ENCODE measurements around the gene RAD51AP2.

Gene RAD51AP2

GRCh38 chr2:17476064-17476463, 42.2 kb downstream of the RAD51AP2 start:
- TF ChIP-seq EZH2phosphoT487 (IDR thresholded peaks at IDR 0.05; ENCODE audit: borderline replicate concordance, low read length): no peak
- Histone ChIP-seq H3K4me1 (ENCODE audit: control insufficient read depth, low read length) (no peaks in the 10 kb centered on the region; the same call in 1 of the 2 replicates), H3K4me3 (ENCODE audit: low read length) (no peak overlapping the region), H3K36me3 (ENCODE audit: control insufficient read depth, low read length) (no peaks in the 10 kb centered on the region), H3F3A (ENCODE audit: control insufficient read depth, insufficient read depth) (no peaks in the 10 kb centered on the region), H3K27ac (ENCODE audit: low read depth, low read length) (no peak overlapping the region), H3K27me3 (ENCODE audit: control insufficient read depth, low read length) (no peaks in the 10 kb centered on the region), H3K4me2 (ENCODE audit: low read length) (no peak overlapping the region), H3K9me2 (replicated peaks; ENCODE audit: control insufficient read depth, low read length) (no peaks in the 10 kb centered on the region), H4K20me1 (ENCODE audit: control insufficient read depth, insufficient read depth, low read depth, low read length) (no peaks in the 10 kb centered on the region), H3K79me2 (ENCODE audit: control insufficient read depth, low read length) (no peaks in the 10 kb centered on the region), H3K9me3 (ENCODE audit: control insufficient read depth, insufficient read depth, low read length) (no peaks in the 10 kb centered on the region)

- Histone ChIP-seq H3K9me2 (replicated peaks; ENCODE audit: control insufficient read depth, low read length) (no peaks in the 10 kb centered on the region), H3K4me2 (ENCODE audit: low read length) (no peak overlapping the region), H3K27me3 (ENCODE audit: control insufficient read depth, low read length) (no peaks in the 10 kb centered on the region), H3K9me3 (ENCODE audit: control insufficient read depth, insufficient read depth, low read length) (no peaks in the 10 kb centered on the region), H3K4me1 (ENCODE audit: control insufficient read depth, low read length) (peaks cover 3% of the 10 kb centered on the region; the same call in 1 of the 2 replicates), H3F3A (ENCODE audit: control insufficient read depth, insufficient read depth) (no peaks in the 10 kb centered on the region), H3K36me3 (ENCODE audit: control insufficient read depth, low read length) (no peaks in the 10 kb centered on the region), H3K4me3 (ENCODE audit: low read length) (no peak overlapping the region), H4K20me1 (ENCODE audit: control insufficient read depth, insufficient read depth, low read depth, low read length) (no peaks in the 10 kb centered on the region), H3K79me2 (ENCODE audit: control insufficient read depth, low read length) (no peaks in the 10 kb centered on the region), H3K27ac (ENCODE audit: low read depth, low read length) (no peak overlapping the region)
- TF ChIP-seq, protein P1, sequence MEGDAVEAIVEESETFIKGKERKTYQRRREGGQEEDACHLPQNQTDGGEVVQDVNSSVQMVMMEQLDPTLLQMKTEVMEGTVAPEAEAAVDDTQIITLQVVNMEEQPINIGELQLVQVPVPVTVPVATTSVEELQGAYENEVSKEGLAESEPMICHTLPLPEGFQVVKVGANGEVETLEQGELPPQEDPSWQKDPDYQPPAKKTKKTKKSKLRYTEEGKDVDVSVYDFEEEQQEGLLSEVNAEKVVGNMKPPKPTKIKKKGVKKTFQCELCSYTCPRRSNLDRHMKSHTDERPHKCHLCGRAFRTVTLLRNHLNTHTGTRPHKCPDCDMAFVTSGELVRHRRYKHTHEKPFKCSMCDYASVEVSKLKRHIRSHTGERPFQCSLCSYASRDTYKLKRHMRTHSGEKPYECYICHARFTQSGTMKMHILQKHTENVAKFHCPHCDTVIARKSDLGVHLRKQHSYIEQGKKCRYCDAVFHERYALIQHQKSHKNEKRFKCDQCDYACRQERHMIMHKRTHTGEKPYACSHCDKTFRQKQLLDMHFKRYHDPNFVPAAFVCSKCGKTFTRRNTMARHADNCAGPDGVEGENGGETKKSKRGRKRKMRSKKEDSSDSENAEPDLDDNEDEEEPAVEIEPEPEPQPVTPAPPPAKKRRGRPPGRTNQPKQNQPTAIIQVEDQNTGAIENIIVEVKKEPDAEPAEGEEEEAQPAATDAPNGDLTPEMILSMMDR (IDR thresholded peaks at IDR 0.05; ENCODE audit: low read depth, low read length, poor library complexity, severe bottlenecking): no peak
- no peak for TF ChIP-seq EZH2phosphoT487 (IDR thresholded peaks at IDR 0.05; ENCODE audit: borderline replicate concordance, low read length)
These were observed 43.0 kb downstream of the RAD51AP2 start for GRCh38 chr2:17475286-17475685.

DNA sequence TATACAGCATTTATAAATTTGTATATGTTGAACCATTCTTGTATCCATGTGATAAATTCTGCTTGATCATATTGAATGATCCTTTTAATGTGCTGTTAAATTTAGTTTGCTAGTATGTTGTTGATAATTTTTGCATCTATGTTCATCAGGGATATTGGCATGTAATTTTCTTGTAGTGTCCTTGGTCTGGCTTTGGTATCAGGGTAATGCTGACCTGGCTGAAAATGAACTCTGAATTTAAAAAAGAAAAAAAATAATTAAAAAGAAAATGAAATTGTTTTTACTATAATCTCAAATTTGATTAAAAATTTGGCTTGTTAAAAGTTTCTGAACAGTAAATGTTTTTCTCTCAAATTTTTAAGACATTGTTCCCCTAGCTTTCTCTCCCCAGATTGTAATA, 46.3 kb downstream of the RAD51AP2 start:
- Histone ChIP-seq H3K27ac (ENCODE audit: low read depth, low read length) (no peak overlapping the region), H3K4me2 (ENCODE audit: low read length) (no peak overlapping the region), H3K79me2 (ENCODE audit: control insufficient read depth, low read length) (no peaks in the 10 kb centered on the region), H4K20me1 (ENCODE audit: control insufficient read depth, insufficient read depth, low read depth, low read length) (no peaks in the 10 kb centered on the region), H3K27me3 (ENCODE audit: control insufficient read depth, low read length) (no peaks in the 10 kb centered on the region), H3K9me2 (replicated peaks; ENCODE audit: control insufficient read depth, low read length) (no peaks in the 10 kb centered on the region), H3K4me1 (ENCODE audit: control insufficient read depth, low read length) (peaks cover 3% of the 10 kb centered on the region; the same call in 1 of the 2 replicates), H3K4me3 (ENCODE audit: low read length) (no peak overlapping the region), H3K36me3 (ENCODE audit: control insufficient read depth, low read length) (no peaks in the 10 kb centered on the region), H3F3A (ENCODE audit: control insufficient read depth, insufficient read depth) (no peaks in the 10 kb centered on the region), H3K9me3 (ENCODE audit: control insufficient read depth, insufficient read depth, low read length) (no peaks in the 10 kb centered on the region)
- no peak for TF ChIP-seq EZH2phosphoT487 (IDR thresholded peaks at IDR 0.05; ENCODE audit: borderline replicate concordance, low read length)
- TF ChIP-seq, protein P1 (IDR thresholded peaks at IDR 0.05; ENCODE audit: low read depth, low read length, poor library complexity, severe bottlenecking): no peak

GRCh38 chr2:17470855-17471641, 47.2 kb downstream of the RAD51AP2 start:
- H3K9me3 ChIP-seq (ENCODE audit: control insufficient read depth, insufficient read depth, low read length): peaks cover 4% of the 10 kb centered on the region; the same call in 1 of the 2 replicates
- H3K79me2 ChIP-seq (ENCODE audit: control insufficient read depth, low read length): no peaks in the 10 kb centered on the region
- no peaks in the 10 kb centered on the region for H3F3A ChIP-seq (ENCODE audit: control insufficient read depth, insufficient read depth)
- no peaks in the 10 kb centered on the region for H4K20me1 ChIP-seq (ENCODE audit: control insufficient read depth, insufficient read depth, low read depth, low read length)
- no peak overlapping the region for H3K4me3 ChIP-seq (ENCODE audit: low read length)
- H3K27ac ChIP-seq (ENCODE audit: low read depth, low read length): no peak overlapping the region
- H3K36me3 ChIP-seq (ENCODE audit: control insufficient read depth, low read length): no peaks in the 10 kb centered on the region
- TF ChIP-seq, protein P1 (IDR thresholded peaks at IDR 0.05; ENCODE audit: low read depth, low read length, poor library complexity, severe bottlenecking): peak; percentile 67
- no peak for TF ChIP-seq EZH2phosphoT487 (IDR thresholded peaks at IDR 0.05; ENCODE audit: borderline replicate concordance, low read length)
- peaks cover 3% of the 10 kb centered on the region; the same call in 1 of the 2 replicates for H3K4me1 ChIP-seq (ENCODE audit: control insufficient read depth, low read length)
- H3K4me2 ChIP-seq (ENCODE audit: low read length): no peak overlapping the region
- no peaks in the 10 kb centered on the region for H3K9me2 ChIP-seq (replicated peaks; ENCODE audit: control insufficient read depth, low read length)
- no peaks in the 10 kb centered on the region for H3K27me3 ChIP-seq (ENCODE audit: control insufficient read depth, low read length)

Measured in DOHH2 (cell line).